Ammon's horn (tissue), 1 donor: Measurements from ENCODE around the gene ATP7B.

Experiments
- DNase-seq: peaks from one replicate; pipeline ENCODE4 v3.0.0-alpha.2; 2016; ENCODE audit warnings: low spot score

Gene ATP7B

DNA sequence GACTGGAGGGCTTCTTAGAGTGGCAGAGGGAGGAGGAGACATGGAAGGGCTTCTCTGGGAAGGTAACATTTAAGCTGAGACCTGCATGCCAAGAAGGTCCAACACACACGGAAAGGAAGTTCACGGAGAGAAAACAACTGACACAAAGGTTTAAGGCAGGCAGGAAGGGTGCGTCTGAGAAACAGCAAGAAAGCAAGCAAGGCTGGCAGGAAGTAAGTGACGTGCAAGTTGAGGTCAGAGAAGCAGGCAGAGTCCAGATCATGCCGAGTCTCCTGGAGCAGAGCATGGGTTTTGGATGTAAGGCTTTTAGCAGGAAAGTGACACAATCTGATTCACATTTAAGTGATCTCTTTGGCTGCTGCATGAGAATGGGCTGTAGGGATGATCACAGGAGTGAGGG, 60.5 kb downstream of the ATP7B start:
- no peak for DNase-seq

DNA sequence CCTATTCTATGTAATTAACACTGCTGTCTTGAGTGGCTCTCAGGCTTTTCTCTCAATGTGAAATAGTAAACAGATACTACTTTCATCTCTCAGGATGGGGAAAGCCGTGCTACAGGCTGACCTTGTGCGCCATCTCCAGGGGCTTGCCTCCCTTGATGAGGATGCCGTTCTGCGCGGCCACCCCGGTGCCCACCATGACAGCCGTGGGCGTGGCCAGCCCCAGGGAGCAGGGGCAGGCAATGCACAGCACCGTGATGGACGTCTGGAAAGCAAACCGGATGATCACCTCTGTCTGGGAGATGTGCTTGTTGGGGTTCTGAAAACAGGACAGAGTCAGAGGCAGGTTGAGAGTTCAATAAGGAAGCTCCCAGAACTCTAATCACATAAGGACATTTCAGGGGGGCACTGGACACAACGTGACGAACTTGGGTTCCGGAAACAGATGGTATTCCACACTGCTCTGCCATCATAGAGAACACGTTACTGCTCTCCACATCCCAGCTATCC, 65.0 kb downstream of the ATP7B start:
- no peak for DNase-seq

DNA sequence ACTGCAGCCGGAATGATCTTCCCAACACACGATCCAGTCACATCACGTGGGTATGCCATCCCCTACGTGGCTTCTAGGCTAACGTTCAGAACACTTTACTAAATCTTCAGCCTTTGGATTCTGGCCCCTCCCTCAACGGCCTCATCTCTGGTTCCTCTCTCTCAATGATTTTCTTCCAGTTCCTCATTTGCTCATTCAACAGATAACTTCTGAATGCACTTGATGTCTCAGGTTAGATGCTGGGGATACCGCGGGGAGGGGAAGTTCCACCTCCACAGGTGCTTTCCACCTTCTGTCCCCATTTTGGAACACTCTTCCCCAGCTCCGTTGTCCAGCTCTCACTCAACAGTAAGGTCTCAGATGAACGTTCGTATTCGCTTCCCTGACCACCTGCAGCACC, 66.1 kb downstream of the ATP7B start:
- no peak for DNase-seq

DNA sequence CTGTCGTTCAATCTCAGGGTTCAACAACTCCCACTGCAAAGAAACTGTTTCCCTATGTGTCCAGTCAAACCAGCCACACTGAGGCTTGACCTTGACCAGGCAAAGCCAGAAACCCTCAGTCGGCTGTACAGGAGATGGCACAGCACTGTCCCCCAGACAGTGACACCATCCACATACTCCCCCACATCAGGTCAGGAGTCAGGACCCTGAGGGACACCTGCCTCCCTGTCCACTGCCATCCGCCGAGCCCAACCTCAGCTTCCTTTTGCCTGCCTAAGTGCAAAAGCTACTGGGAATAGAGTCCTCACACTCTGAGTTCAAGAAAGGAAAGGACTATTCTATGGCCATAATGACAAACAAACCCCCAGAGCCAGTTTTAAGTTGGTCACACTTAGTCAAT, 66.8 kb downstream of the ATP7B start:
- DNase-seq = no peak

DNA sequence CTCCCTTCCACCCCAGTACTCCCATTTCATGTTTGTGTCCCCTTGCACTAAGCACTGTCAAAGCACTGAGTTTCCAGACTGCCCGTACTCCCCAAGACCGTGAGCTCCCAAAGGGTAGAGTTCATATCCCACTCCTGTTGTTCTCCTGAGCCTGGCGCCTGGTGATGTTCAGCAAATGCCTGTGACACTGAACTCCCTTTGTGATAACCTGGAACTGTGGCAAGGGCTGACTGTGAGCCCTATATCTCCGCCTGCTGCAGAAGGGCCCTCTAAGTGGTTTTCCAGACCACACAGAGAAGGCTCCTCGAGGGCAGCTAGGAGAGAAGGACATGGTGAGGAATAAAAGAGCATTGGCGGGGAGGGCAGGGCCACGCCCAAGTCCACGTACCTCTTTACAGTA, 67.5 kb downstream of the ATP7B start:
- no peak for DNase-seq

DNA sequence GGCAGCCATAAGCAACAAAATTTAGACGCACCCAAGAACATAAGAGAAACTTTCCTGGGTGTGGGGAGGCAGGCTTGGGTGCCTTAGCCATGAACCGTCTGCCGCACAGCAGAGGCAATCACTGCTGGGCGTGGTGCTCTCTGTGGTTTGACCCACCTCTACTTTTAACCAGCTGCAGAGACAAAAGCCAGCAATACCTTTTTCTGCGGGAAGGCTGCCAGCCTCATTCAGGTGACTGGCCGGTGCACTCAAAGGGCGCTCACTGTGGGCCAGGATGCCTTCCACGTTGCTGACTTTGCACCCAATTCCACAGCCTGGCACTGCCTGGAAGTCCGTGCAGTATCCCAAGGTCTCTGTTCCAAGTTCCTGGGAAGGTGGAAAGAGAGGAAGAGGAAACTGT, 69.1 kb downstream of the ATP7B start:
- DNase-seq = no peak

DNA sequence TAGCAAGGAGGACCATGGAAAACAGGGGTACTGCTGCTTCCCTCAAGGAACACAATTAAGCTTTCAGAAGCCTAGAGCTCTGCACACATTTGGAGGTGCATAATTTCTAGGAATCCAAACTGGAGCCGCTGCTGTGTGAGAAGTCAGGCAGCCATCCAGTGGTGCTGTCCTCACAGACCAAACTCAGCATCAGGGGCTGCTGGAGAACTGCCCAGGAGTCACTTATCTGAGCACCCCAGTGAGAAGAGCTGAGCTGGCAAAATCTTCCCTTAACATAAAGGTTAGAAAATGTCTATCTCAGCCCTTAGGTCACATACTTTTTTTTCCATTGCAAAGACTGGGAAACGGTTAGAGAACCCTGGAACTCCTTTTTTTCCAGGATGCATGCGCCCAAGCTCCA, 72.8 kb downstream of the ATP7B start:
- no peak for DNase-seq

DNA sequence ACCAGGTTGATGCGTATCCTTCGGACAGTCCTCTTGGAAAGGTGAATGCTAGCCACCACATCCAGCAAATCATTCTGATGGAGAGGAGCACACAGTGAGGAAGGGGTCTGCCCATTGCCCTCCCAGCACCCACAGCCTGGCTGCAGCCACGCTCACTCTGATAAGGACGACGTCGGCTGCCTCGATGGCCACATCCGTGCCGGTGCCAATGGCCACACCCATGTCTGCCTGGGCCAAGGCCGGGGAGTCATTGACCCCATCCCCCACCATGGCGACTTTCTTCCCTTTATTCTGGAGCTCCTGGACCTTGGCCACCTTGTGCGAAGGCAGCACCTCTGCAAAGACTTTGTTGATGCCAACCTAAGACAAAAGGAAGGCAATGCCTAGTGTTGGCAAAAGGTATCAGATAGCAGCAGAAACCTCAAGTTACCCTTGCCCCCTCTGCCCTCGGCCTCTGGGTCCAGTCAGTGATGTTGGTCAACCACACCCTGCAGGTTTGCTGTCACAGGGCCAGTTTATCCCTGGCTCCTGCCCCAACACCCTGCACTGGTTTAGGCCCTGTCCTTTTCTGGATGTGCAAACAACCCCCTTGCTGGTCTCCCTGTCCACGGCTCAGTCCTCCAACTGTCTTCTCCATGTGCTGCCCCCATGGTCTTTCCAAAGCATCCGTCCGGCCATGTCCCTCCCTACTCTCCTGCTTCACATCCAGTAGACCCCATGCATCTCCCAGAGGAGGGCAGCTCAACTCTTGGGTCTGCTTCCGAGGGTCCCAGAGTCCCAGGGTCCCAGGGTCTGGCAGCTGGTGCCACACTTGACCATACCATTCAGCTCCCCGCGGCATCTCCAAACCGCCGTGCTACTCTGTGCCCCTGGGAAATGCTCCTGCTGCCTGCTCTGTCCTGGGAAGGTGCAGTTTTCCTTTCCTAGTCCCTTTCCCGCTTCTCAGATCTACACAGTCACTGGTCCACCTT, 73.6 kb downstream of the ATP7B start:
- DNase-seq = no peak

DNA sequence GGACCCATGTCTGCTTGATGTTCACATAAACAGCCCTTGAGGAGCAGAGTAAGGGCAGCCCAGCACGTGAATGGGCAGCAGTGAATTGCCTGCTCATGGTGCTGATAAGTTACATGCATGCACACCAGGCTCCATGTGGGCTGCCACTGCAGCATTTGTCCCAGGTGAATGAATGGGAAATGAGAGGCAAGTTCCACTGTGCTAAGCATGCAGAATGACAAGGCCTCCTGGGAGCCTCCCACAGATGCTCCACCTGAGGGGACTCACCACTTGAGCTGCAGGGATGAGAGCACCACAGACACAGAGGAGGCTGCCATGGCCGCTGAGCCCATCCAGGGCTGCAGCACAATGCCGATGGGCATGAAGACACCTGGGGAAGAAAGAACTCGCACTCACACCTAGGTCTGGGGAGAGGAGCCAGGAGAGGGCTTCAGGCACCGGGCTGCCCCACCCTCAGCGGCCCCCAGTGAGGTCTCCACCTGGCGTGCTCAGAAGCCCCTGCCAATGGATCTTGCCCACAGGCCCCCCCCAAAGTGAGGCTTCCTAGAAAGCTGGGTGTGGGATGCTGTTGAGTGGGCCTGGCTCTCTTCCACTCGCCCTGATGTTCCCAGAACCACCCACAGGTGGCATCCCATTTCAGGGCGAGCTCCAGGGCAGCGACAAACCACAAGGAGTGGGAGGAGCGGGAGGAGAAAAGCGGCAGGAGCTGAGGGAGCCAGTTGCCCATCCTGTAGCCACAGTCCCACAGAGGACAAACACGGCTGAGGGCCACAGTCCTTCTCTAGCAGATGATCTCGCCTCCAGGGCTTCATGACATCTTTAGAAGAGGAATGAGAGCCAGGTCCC, 75.7 kb downstream of the ATP7B start:
- DNase-seq = no peak

DNA sequence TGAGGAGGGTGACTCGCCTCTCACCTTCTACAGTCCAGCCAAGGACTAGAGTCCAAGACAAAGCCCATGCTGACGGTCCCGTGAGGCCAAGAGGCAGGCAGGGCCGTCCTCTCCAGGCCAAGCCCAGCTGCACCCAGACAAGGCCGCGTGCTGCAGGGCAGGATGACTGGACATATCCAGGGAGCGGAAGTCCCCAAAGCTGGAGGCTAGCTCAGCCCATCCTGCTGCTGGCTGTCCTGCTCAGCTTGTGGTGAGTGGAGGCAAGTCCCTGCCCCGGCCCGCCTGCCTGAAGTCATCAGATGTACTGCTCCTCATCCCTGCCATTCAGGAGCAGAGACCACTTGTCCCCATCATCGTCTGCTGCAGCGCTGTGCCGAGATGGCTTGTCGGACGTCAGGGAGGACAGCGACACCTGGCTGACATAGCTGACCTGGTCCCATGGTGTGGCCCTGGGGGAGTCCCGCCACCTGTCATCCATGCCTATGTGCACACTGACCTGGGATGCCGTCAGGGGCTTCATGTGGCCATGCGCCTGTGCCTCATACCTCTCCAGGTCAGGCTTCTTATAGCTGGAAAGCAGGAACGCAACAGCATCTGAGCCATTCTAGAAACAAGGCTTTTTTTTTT, 76.7 kb downstream of the ATP7B start:
- DNase-seq = no peak

DNA sequence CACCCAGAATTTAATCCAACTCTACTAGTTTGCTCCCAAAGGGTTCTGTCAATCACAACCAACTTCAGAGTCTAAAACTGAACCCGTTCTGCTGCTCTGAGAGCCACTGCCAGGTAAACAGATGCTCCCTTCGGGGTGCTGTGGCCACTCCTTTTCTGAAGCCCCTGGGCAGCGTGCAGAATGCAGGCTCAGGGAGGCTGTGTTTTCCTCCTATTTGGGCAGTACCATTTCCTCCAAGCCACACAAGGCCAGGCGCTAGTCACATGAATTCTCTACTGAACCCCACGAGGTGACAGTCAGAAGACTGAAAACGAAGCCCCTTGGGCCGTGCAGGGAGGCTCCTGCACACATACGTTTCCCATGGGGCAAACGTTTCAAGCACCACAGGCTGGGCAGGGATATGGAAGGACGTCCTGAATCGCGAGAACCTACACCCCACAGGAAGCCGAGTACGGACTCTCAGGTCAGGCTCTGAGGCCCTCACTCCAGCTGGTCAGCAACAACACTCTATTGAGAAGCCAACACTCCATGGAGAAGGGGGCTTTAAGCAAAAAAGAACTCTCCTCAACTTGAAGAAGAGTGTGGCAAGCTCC, 77.7 kb downstream of the ATP7B start:
- no peak for DNase-seq

DNA sequence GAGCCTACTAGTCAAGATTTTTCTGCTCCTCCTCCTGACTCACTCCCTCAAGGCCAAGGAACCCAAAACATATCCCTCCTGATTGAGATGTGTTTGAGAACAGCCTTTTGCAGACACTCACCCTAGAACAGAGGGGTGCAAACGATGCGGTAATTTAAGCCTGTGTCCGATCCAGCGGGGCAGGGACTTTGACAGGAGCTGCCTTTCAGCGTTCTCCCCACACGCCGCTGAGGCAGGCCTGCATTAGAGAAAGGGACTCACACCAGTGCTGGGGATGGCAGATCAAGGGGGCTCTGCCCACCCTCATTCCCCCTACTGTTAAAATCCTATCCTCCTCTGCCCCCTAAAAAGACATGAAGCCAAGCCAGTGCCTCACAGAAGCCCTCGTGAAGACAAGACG, 79.0 kb downstream of the ATP7B start:
- DNase-seq = no peak

DNA sequence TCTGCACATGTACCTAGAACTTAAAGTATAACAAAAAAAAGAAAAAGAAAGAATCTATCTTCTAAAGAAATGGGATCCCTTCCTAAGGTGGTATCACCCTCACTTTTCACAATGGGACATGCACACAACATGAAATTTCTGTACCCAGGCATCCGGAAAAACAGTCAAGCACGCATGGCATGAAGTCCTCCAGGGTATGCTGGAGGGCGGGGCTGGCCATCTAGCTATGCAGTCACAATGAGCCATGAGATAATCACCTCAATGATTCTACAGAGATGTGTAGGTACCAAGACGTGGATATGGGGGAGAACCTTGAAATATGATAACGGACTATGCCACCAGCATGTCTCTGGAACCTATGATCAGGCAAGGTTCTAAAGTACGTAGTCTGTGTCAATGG, 79.6 kb downstream of the ATP7B start:
- DNase-seq = no peak

DNA sequence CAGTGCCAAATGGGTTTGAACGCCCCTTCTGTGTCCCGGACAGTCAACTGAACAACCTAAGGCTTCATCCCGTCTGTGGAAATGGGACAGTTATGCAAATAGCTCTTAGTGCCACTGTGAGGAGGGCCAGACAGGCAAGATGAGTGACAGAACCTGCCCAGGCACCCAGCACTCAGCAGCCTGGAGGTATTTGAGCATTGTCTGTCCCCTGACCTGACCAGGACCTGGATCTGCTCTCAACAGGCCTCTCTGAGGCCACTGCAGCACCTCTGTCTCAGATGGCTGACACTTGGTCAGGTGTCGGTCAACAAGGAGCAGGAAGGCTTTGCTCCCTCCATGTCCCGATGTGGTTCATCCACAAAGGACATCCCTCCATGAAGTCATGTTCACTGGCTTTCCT, 81.6 kb downstream of the ATP7B start:
- no peak for DNase-seq

DNA sequence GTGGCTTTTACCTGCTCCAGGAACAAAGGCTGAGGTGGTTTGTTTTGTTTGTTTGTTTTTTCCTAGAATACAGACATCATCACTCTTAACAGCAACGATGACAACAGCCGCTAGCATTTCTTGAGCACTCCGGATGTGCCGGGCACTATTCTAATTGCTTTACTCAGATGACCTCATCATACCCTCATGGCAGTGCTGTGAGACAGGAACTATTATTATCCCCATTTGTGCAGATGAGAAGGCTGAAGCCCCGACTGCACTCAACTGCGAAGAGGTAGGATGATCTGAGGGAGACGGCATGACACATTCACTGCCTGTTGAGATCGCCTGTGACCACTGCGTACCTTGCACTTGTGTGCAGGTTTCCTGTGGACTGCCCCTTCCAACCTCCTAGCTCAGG, 83.0 kb downstream of the ATP7B start:
- DNase-seq = no peak

DNA sequence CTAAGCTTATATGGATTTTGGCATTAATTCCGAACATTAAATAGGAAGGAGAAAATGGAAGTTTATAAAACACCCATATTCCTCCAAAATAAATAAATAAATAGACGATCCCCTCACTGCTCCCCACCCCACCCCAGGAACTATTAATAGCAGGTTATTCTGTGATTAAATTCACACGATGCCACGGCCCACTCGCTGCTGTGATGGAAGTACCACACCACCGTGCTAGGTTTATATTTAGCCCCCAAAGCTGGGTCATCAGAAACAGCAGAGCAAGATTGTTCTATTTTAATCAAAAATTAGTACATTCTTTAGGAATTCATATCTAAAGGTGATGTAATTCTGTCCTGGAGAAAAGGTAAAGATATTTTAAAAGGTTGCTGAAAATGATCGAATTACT, 84.1 kb downstream of the ATP7B start:
- DNase-seq = no peak

DNA sequence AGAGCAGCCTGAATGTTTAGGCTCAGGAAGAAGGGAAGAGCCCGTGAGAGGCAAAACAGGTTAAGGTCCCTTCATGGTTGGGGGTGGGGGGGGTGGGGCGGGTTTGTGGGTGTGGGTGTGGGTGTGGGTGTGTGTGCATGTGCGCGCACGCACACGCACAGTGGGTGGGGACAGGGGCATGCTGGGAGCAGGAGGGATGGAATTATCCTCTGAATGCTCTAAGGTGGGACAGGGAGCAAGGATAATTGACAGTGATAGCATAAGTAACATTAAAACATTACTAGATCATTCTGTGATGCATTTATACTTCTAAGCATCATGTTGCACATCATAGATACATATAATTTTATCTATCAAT, 84.7 kb downstream of the ATP7B start:
- DNase-seq = no peak

DNA sequence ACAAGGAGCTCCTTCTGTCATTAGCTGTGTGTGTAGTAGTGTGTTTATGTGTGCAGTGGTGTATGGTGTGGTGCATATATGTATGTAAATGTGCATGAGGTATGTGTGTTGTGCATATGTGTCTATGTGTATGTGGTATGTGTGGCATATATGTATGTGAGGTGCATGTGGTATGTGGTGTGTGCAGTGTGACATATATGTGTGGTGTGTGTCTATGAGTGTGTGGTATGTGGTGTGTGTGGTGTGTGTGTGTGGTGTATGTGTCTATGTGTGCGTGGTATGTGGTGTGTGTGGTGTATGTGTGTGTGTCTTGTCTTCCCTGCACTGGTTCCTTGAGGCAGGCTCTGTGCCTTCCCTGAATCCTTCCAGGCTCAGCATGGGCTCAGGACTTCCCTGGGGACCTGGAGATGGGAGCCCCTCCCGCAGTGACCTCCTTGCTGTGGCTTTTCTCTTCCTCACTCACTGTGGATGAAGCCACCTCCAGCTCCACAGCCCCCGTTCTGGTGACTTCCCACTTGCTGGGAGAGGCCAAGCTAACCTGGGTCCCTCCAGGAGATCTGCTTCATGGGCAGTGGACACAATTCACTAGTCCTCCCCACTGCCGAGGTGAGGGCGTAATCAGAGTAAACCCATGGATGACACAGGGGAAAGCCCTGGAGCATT, 85.3 kb downstream of the ATP7B start:
- no peak for DNase-seq

DNA sequence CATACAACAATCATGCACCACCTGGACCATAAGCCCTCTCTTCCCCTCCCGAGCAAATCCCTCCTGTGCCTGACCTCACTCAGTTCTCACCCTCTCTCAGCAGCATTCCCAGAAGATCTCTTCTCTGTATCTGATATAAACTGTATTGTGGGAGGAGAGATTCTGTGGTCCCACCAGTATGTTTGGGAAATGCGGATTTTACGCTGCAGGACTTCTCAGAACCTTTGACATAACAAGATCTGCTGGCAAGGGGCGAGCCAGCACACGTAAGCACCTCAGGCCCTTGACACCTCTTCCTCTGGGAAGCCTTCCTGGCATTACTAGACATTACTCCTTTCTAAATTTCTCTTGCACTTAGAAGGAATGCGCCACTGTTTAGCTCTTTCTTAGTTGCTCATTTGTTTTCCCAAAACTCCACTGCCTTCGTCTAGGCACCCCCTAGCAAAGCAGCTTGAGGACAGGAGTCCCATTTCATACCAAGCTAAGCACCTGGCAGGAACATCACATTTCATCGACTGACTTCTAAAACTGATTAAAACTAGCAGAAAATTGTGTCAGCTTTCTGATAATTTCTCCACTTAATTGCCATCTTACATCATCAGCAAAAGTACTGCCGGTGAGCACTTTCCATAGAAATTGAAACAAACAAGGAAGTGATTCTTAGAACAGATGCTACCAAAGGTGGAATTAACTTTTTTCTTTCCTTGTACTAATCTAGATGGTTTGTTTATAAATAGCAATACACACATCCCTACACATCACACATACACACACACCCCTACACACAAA, 86.3 kb downstream of the ATP7B start:
- DNase-seq = no peak

DNA sequence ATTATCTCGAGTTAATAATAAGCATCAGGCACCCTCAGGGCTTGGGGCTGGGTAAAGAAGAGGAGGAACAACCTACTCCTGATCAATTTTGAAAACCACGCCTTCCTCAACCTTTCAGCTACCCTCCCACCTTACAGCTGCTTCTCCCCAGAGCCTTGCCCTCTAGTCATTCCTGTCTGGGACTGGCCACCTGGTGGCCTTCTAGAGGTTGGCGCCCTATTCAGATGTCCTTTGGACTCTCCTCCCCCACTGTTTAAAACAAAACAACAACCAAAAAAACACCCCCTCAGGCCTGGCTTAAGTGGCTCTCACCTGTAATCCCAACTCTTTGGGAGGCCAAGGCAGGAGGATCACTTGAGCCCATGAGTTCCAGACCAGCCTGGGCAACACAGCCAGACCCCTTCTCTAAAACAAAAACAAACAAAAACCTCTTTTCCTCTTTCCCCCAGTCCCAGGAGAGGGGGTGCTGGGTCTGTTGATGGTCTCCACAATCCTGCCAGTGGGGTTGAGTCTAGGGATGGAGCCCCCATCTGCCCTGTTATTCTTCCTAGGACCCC, 87.2 kb downstream of the ATP7B start:
- no peak for DNase-seq
